Testis (tissue), 3 donors: Measurements from ENCODE around the gene GAK. TPM values are rescaled to one million over a fixed set of nuclear protein-coding genes. Genes with fewer than 3 reads are reported as not detected.

ENCODE experiments used
- DNase-seq: peaks from one replicate; pipeline ENCODE4 v3.0.0-alpha.2; 2019
- H3K27ac ChIP-seq, 2 donors: fragments of 200-600 bp; sonication (generic); one replicate each; pipeline ENCODE4 v1.5.1; 2019
- H3K27me3 ChIP-seq: fragments of 200-600 bp; sonication (generic); one replicate; pipeline ENCODE4 v1.5.1; 2019
- H3K36me3 ChIP-seq: fragments of 200-600 bp; sonication (generic); one replicate; pipeline ENCODE4 v1.5.1; 2017; ENCODE audit warnings: low read depth; ENCODE audit errors: missing control alignments
- H3K4me1 ChIP-seq: fragments of 200-600 bp; sonication (generic); one replicate; pipeline ENCODE4 v1.5.1; 2019
- H3K4me3 ChIP-seq, 2 donors: fragments of 200-600 bp; sonication (generic); one replicate each; pipeline ENCODE4 v1.5.1; 2017 to 2019
- H3K9me3 ChIP-seq: fragments of 200-600 bp; sonication (generic); one replicate; pipeline ENCODE4 v1.5.1; 2017
- POLR2A ChIP-seq: fragments of 450-650 bp; IDR thresholded peaks from one replicate; pipeline ENCODE4 v1.6.1; 2017; ENCODE audit warnings: antibody characterized with exemption, mild to moderate bottlenecking, moderate library complexity
- WGBS, 2 donors: methylation state at CpG; one replicate each; pipeline ENCODE4 v1.1.5; 2018; 5-methylcytosine and 5-hydroxymethylcytosine counted together
- intact Hi-C: fragments of 100-400 bp; cut with DNase I; formaldehyde crosslinking; loops from one replicate; pipeline ENCODE4 v1.15.1; 2023; ENCODE audit warnings: low total_unique reads
- polyA plus RNA-seq: library from polyadenylated mRNA; stranded (reverse); fragments of 350-450 nt; fragmentation: Illumina TruSeq; extraction: RNeasy Lipid Tissue Mini Kit (QIAGEN cat#74804); gene quantifications from one replicate; pipeline ENCODE4 v1.2.3, GENCODE V29; 2014; ENCODE audit warnings: low read depth, low replicate concordance; ENCODE audit not compliant: insufficient read depth
- total RNA-seq, 2 donors: library from RNA; depleted of rRNA; stranded (reverse); fragments of >200 nt; gene quantifications; one replicate each; pipeline ENCODE4 v1.2.3, GENCODE V29; 2016
- TF ChIP-seq, protein P1 (sequence below), 3 experiments: fragments of 450-650 bp in 2 of 3; fragments of 200-600 bp in 1 of 3; sonication (generic) in 1 of 3; IDR thresholded peaks; one replicate each; pipeline ENCODE4 v1.5.1; 2016 to 2019; ENCODE audit warnings: antibody characterized with exemption in 3 of 3, mild to moderate bottlenecking in 2 of 3, moderate library complexity in 1 of 3

The GAK gene
- total and polyA plus RNA-seq, 3 donors from 2014 or later, result 130 to 229 (median 226) TPM

GRCh38 chr4:874056-874455 lies 58.1 kb downstream of the GAK start:
- H3K27ac ChIP-seq, result no peak overlapping the region
- no peak overlapping the region for H3K4me3 ChIP-seq
- intact Hi-C loops, result no loop called here
- no peaks in the 10 kb centered on the region for H3K4me1 ChIP-seq
- DNase-seq, result no peak
- H3K36me3 ChIP-seq, result peaks cover 5% of the 10 kb centered on the region
- TF ChIP-seq, protein P1, sequence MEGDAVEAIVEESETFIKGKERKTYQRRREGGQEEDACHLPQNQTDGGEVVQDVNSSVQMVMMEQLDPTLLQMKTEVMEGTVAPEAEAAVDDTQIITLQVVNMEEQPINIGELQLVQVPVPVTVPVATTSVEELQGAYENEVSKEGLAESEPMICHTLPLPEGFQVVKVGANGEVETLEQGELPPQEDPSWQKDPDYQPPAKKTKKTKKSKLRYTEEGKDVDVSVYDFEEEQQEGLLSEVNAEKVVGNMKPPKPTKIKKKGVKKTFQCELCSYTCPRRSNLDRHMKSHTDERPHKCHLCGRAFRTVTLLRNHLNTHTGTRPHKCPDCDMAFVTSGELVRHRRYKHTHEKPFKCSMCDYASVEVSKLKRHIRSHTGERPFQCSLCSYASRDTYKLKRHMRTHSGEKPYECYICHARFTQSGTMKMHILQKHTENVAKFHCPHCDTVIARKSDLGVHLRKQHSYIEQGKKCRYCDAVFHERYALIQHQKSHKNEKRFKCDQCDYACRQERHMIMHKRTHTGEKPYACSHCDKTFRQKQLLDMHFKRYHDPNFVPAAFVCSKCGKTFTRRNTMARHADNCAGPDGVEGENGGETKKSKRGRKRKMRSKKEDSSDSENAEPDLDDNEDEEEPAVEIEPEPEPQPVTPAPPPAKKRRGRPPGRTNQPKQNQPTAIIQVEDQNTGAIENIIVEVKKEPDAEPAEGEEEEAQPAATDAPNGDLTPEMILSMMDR (IDR thresholded peaks at IDR 0.05), result no peak
- no peak for TF ChIP-seq POLR2A
- WGBS, 2 donors, result 92 to 96% methylated on average over 9 of the region's 9 CpGs
- no peaks in the 10 kb centered on the region for H3K27me3 ChIP-seq
- H3K9me3 ChIP-seq, result no peaks in the 10 kb centered on the region

DNA sequence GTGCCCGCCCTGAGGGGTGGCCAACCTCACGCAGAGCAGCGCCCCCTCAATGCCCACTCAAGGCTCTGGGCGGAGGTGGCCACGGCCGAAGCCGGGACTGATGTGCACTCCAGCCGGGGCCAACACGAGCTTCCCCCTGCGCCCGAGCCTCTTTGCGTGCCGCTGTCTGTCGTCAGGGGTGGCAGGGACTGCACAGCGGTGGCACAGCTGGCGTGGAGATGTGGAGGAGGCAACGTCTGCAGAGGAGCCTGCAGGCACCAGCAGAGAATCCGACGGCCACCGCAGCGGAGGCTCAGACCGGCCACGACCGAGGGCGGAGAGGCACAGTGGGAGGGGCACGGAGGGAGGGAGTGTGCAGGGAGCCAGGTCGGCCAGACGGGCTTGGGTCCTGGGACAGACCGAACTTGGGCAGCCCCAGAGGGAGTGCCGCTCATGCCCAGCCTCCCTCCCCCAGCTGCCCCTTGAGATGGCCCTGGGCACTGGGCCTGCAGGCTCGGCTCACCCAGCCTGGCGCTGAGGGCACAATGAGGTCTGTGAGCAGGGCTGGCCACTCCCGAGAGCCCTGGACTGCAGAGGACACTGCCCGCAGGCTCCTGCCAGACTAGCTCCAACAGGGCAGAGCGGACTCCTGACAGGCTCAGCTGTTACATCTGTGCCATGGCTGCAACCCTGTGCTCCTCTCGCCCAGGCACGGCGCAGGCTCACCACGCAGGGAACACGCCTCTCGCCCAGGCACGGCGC lies 59.7 kb downstream of the GAK start:
- TF ChIP-seq, protein P1 (IDR thresholded peaks at IDR 0.05), result no peak
- TF ChIP-seq POLR2A, result no peak
- no peaks in the 10 kb centered on the region for H3K9me3 ChIP-seq
- no peak overlapping the region for H3K4me3 ChIP-seq
- no peaks in the 10 kb centered on the region for H3K27me3 ChIP-seq
- H3K36me3 ChIP-seq, result peaks cover 5% of the 10 kb centered on the region
- intact Hi-C loops, result no loop called here
- H3K4me1 ChIP-seq, result no peaks in the 10 kb centered on the region
- 87 to 92% methylated on average over 26 to 43 of the region's 43 CpGs for WGBS, 2 donors
- no peak for DNase-seq
- H3K27ac ChIP-seq, result no peak overlapping the region

GRCh38 chr4:871484-871883 lies 60.6 kb downstream of the GAK start:
- Histone ChIP-seq H3K36me3 (peaks cover 5% of the 10 kb centered on the region), H3K9me3 (no peaks in the 10 kb centered on the region), H3K27me3 (no peaks in the 10 kb centered on the region), H3K4me1 (no peaks in the 10 kb centered on the region), H3K27ac (no peak overlapping the region), H3K4me3 (no peak overlapping the region)
- no peak for DNase-seq
- 81 to 94% methylated on average over 6 to 9 of the region's 9 CpGs for WGBS, 2 donors
- intact Hi-C loops, result no loop called here
- TF ChIP-seq POLR2A, result no peak
- TF ChIP-seq, protein P1 (IDR thresholded peaks at IDR 0.05), result no peak

- H3K36me3 ChIP-seq, result peaks cover 5% of the 10 kb centered on the region
Observed at GRCh38 chr4:870951-871350, 61.2 kb downstream of the GAK start.

More at GRCh38 chr4:870951-871350, 61.2 kb downstream of the GAK start:
- H3K27me3 ChIP-seq, result no peaks in the 10 kb centered on the region
- no peaks in the 10 kb centered on the region for H3K4me1 ChIP-seq
- no peak overlapping the region for H3K27ac ChIP-seq
- 87 to 92% methylated on average over 2 to 20 of the region's 20 CpGs for WGBS, 2 donors
- intact Hi-C loops, result no loop called here
- TF ChIP-seq POLR2A, result no peak
- TF ChIP-seq, protein P1 (IDR thresholded peaks at IDR 0.05), result no peak
- no peak for DNase-seq
- no peak overlapping the region for H3K4me3 ChIP-seq
- H3K9me3 ChIP-seq, result no peaks in the 10 kb centered on the region
